GM21528 (cell line): ENCODE data around the gene TMEM134.

ENCODE experiments used
- ATAC-seq: cut with Tn5 transposase; IDR thresholded peaks from one replicate; pipeline ENCODE4 v1.9.1; 2021; ENCODE audit warnings: mild to moderate bottlenecking, moderate library complexity; ENCODE audit not compliant: unreplicated experiment, low FRiP score

Gene TMEM134

DNA sequence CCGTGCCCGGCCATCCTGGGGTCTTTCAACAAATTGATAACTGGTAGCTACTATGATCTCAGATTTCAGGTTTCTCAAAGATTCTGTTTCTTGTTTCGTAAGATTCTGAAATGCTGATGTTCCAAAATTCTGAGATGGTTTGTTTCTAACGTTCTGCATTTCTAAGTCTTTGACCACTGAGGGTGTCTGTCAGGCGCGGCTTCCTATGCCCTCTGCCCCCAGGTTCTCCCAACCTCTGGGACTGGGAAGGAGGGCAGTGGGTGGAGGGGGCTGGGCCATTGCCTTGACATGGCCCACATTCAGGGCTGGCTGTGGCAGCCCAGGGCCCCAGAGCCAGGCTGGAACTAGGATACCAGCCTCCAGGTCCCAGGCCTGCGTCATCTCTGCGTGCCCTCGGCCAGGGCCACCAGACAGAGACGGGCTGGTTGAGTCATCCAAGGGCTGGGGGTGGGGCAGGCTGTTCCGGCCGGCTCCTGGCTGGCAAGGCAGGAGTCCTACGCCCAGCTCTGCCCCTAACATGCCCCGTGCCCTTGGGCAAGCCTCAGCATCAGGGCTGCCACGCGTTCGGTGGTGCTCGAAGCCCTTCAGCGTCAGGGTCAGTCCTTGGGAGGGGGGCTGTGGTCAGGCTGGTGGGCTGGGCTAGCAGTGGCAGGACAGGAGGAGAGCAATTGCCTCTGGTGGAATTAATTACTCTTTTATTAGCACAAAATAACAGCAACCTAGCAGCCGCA is 5.2 kb downstream of the TMEM134 start:
- no peak for ATAC-seq

GRCh38 chr11:67463186-67463585 is 5.9 kb downstream of the TMEM134 start:
- no peak for ATAC-seq

- no peak for ATAC-seq
Measured at GRCh38 chr11:67458266-67458665, 10.8 kb downstream of the TMEM134 start.

- no peak for ATAC-seq
Measured at GRCh38 chr11:67457453-67457852, 11.6 kb downstream of the TMEM134 start.

DNA sequence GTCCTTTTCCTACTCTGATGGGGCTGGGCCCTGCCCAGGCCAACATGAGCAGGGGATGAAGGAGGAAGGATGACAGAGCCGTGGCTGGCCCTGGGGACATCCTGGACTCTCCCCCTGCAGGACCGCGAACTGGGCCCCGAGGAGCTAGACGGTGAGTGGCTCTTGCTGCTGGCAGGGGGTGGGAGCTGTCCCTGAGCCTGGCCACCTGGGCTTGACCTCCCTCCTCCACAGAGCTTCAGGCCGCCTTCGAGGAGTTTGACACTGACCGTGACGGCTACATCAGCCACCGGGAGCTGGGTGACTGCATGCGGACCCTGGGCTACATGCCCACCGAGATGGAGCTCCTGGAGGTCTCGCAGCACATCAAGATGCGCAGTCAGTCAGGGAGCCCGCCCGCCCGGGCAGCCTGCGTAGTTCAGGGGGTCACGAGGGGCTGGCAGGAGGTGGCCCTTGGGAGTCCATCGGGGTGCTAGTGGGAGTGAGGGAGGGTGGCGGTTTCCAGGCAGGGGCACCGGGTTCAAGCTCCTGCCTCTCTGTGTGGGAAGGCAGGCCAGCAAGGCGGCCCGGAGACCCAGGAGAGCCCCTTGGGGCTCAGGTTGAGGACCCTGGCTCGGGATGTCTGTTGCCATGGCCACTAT is 12.9 kb downstream of the TMEM134 start:
- no peak for ATAC-seq

- ATAC-seq = no peak
Measured at GRCh38 chr11:67455054-67455453, 14.0 kb downstream of the TMEM134 start, which contains the start of gene CABP4. CABP4 (plus strand) TSS chr11:67455354; CDS start chr11:67455424, 70 bp downstream.

DNA sequence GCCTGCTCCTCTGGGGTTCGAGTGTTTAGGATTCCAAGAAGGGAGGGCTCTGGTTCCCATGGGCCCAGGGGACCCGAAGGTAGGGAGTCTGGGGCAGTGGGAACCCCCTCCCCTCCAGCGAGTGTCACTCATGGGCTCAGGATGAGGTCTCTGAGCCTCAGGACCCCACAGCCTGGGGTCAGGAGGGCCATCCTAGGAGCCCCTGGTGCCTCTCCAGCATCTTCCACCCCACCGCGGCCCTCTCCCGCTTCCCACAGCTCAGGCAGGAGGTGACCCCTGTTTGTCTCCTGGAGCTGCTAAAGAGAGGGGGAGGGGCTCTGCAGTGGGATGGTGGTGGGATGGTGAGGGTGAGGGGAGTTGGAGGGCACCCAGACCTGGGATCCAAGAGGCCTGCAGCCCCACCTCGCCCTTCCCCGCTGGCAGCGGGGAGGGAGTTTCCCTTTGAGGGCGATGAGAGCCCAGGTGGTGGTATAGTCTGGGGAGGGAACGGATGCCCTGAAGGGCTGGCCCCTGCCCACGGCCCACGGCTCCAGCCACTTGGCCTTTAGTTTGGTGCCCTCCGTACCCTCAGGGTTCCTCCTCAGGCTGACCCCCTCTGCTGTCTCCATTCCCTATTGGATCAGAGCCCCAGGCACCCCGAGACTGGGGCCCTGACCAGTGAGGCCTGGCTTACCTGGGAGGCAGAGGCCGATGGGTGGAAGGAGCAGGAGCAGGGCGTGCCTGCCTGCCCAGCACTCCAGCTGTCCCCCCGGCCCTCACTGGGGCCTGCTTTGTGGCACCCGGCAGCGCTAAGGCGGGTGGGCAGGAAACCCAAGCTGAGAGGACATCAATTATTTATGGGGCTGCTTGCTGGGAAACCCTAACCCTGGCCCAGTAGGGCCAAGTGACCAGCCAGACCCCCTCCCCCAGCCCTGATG is 15.0 kb downstream of the TMEM134 start:
- ATAC-seq = no peak

DNA sequence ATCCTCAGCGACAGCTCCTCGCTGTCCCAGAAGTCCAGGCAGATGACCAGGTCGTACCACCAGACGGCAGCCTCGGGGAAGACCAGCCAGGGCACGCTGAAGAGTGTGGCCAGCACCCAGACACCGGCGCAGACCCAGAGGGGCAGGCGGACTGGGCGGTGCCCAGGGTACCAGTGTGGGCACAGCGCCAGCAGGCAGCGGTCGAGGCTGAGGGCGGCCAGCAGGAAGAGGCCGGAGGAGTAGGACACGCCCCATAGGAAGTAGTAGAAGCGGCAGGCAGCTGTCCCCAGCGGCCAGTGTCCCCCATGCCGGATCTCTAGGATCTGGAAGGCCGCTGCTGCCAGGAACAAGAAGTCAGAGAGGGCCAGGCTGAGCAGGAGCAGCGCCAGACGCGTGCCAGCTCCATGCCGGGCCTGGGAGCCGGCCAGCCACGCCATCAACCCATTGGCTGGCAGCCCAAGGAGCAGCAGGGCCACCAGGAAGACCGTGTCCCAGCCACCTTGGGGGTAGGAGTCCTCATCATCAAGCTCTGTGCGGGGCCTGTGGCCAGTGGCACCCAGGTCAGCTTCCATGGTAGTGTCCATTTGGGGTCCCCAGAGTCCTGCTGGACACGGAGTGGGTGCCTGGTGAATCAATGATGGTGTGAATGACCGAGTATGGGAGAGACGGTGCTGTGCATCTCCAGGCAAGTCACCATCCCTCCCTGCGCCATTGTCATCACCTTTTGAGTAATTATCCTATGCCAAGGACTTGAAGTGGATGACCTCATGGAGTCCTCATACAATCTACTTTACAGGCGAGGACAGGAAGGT is 16.7 kb downstream of the TMEM134 start, which contains the start of gene GPR152:
Gene GPR152 (minus strand): TSS at position 589 of the 812 bp plus-strand sequence. CDS start 5 bp downstream, at position 584.
- no peak for ATAC-seq

GRCh38 chr11:67451658-67451976 is 17.4 kb downstream of the TMEM134 start:
- no peak for ATAC-seq

DNA sequence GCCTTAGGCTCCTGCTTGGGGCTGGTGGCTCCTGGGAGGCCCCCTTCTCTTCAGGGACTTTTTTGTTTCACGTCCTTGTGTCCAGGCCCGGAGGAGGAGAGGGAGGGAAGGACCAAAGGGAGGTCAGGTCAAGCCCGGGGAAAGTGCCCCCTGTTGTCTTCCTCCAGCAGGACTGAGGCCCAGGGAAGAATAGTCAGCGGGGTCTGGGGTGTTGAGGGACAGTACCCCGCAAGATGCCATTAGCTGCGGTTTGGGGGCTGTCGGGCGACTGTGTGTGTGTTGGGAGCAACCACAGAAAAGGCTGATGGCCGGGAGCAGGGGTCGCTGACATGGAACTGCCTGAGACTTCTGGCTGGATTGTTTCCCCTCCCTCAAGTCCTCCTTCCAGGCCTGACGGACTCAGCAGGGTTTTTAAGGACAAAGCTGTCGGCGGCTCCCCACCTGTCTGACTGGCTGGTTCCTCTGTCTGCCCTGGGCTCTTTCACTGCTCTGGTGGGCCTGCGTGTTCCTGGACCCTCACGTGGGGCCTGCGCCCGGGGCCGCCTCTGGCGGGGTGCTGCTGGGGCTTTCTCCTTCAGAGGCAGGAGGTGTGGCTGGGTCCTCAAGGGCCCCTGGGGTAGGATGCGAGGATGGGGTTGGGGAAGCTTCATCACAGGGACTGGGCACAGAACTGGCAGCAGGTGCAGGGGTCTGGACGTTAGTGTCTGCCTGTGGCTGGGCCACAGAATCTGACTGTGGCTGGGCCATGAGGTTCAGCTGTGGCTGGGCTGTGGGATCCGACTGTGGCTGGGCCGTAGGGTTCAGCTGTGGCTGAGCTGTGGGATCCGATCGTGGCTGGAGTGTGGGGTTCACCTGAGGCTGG is 18.0 kb downstream of the TMEM134 start:
- ATAC-seq = no peak

DNA sequence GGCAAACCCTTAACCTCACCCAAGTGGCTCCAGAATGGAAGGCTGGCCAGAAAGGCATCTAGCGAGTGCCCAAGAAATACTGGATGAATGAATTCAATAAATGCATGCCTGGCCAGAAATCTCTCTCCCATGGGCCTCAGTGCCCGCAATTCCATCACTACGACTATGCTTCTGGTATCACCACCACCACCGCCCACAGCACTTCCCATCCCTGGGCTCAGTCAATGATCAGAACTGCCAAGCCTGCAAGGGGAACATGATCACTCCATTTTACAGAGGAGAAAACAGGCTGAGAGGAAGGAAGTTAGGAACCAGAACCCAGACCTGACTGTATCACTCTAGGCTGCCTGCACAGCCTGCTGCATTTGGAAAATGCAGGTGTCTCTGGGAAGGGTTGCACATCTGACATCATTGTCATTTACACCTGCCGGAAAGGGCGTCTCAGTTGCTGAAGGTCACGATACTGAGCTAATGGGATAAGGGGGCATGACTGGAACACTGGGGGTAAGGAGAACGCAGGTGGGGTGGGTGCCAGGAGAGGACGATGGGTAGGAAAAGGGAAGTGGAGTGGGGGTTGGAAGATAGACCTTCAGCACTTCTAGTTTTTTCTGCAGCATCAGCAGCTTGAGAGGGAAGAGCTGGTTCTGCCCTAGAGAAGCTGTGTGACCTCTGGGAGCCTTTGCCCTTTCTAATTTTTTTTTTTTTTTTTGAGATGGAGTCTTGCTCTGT is 19.8 kb downstream of the TMEM134 start:
- ATAC-seq = no peak

- no peak for ATAC-seq
Measured at GRCh38 chr11:67448220-67448609, 20.8 kb downstream of the TMEM134 start.

- no peak for ATAC-seq
Measured at GRCh38 chr11:67445515-67445914, 23.5 kb downstream of the TMEM134 start.

- no peak for ATAC-seq
Measured at GRCh38 chr11:67442504-67443404, 26.3 kb downstream of the TMEM134 start.

DNA sequence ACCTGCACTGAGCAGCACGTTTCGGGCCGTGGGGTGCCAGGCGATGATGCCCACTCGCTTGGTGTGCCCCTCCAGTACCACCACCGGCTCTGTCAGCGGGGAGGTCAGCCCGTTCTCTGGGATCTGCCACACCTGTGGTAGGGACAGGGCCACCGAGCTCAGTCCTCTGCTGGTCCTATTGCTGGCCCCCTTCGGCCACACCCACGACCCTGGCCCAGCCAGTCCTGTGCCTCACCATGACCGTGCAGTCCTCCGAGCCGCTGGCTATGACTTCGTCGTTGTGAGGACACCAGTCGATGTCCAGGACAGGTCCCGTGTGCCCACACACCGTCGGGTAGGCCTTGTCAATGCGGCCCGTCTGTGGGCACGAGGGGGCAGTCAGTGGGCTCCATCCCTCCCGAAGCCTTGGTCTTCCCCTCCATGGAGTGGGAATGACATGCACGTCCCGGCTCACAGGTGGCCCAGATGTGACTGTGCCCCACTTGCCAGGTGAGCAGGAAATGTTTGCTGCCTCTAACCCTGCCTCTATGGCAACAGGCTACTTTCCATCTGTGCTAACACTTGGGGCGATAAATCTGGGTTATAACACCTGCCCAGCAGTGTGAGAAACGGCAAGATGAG is 27.2 kb downstream of the TMEM134 start:
- no peak for ATAC-seq

- no peak for ATAC-seq
Measured at GRCh38 chr11:67441098-67441563, 27.9 kb downstream of the TMEM134 start.
